AG04450 (cell line): ENCODE data around the gene NDFIP1. TPM values are rescaled to one million over a fixed set of nuclear protein-coding genes. Genes with fewer than 3 reads are reported as not detected.
A peak's percentile ranks its signal among the peaks of the same experiment; 100 is the strongest.

ENCODE experiments used
- CTCF ChIA-PET: fragments of 300-600, 350-600 bp; formaldehyde crosslinking; extraction: SDS; loops from one replicate; lab custom pipeline; 2022; ENCODE audit warnings: antibody characterized with exemption, inconsistent platforms; lab: Charles Lee
- POLR2A ChIA-PET: fragments of 350-600 bp; formaldehyde crosslinking; extraction: SDS; loops from one replicate; lab custom pipeline; 2021; ENCODE audit warnings: antibody characterized with exemption, inconsistent platforms; lab: Yijun Ruan, JAX
- DNase-seq: peaks from one replicate; pipeline ENCODE4 v3.0.0-alpha.2; 2011; ENCODE audit warnings: low read depth, low spot score
- H3K27ac ChIP-seq: one replicate; pipeline ENCODE4 v1.5.1; 2012; ENCODE audit warnings: low read depth, low read length, control low read depth
- H3K27me3 ChIP-seq: one replicate; pipeline ENCODE4 v1.6.0; 2012; ENCODE audit warnings: low read length; ENCODE audit not compliant: control insufficient read depth, insufficient read depth
- H3K4me3 ChIP-seq: 2 replicates; pipeline ENCODE4 v1.5.1; 2011; ENCODE audit warnings: mild to moderate bottlenecking, low read depth, low read length, control low read depth
- H3K9me3 ChIP-seq: 2 replicates; pipeline ENCODE4 v1.5.1; 2012; ENCODE audit warnings: low read length; ENCODE audit not compliant: control insufficient read depth, insufficient read depth
- CTCF ChIP-seq: IDR thresholded peaks from 2 replicates; pipeline ENCODE4 v1.5.1; 2011; ENCODE audit warnings: low read depth, low read length, control low read depth, inconsistent platforms
- polyA plus RNA-seq: library from polyadenylated mRNA; depleted of rRNA; stranded (reverse); fragments of >200 nt; gene quantifications from 2 replicates; pipeline ENCODE4 v1.2.3, GENCODE V29; 2011

The NDFIP1 gene
- polyA plus RNA-seq, 1 experiment = 31.9 TPM

GRCh38 chr5:142104491-142104890 is 4.1 kb upstream of the NDFIP1 start:
- ChIA-PET CTCF (no interaction called here), POLR2A (no interaction called here)
- DNase-seq = no peak
- Histone ChIP-seq H3K27ac (no peak overlapping the region), H3K27me3 (no peaks in the 10 kb centered on the region), H3K4me3 (no peak overlapping the region), H3K9me3 (no peaks in the 10 kb centered on the region)
- no peak for TF ChIP-seq CTCF

- no peak overlapping the region for H3K4me3 ChIP-seq
- ChIA-PET POLR2A (no interaction called here), CTCF (no interaction called here)
- no peak for TF ChIP-seq CTCF
- H3K9me3 ChIP-seq = no peaks in the 10 kb centered on the region
- no peak for DNase-seq
- no peak overlapping the region for H3K27ac ChIP-seq
- H3K27me3 ChIP-seq = no peaks in the 10 kb centered on the region
These were observed 2.5 kb upstream of the NDFIP1 start for GRCh38 chr5:142106061-142106460.

GRCh38 chr5:142107036-142107735 is 1.4 kb upstream of the NDFIP1 start:
- no peak for TF ChIP-seq CTCF
- no peak overlapping the region for H3K4me3 ChIP-seq
- ChIA-PET CTCF (interaction anchor here (0.7 to 1.5 kb wide), 6 partner anchors 38 to 442 kb away, joined by 3 to 4 read pairs (median 3); no protein-coding TSS in a partner anchor), POLR2A (no interaction called here)
- no peak for DNase-seq
- H3K27me3 ChIP-seq = no peaks in the 10 kb centered on the region
- no peak overlapping the region for H3K27ac ChIP-seq
- no peaks in the 10 kb centered on the region for H3K9me3 ChIP-seq

- ChIA-PET POLR2A (no interaction called here), CTCF (interaction anchor here (0.7 to 1.5 kb wide), 7 partner anchors 35 to 441 kb away, joined by 3 to 4 read pairs (median 3); no protein-coding TSS in a partner anchor)
- peak overlapping the region; percentile 78 for H3K4me3 ChIP-seq
- H3K27ac ChIP-seq = peak overlapping the region; percentile 42
- TF ChIP-seq CTCF = no peak
- DNase-seq = no peak
- no peaks in the 10 kb centered on the region for H3K27me3 ChIP-seq
- no peaks in the 10 kb centered on the region for H3K9me3 ChIP-seq
These were observed 695 bp upstream of the NDFIP1 start for GRCh38 chr5:142107736-142108431.
